Measurements from ENCODE around the gene MYO9B.

- TF ChIP-seq CTCF (conservative IDR thresholded peaks at IDR 0.05; ENCODE audit: low read depth, low read length) (no peak), EZH2 (IDR thresholded peaks at IDR 0.05; ENCODE audit: low read length, unreplicated experiment) (no peak), EZH2phosphoT487 (IDR thresholded peaks at IDR 0.05; ENCODE audit: borderline replicate concordance, low read length) (no peak)
Measured at GRCh38 chr19:17245535-17245984, 170.0 kb downstream of the MYO9B start, which contains the start of gene NR2F6.
